ENCODE results near the gene INTS3.
A peak's percentile ranks its signal among the peaks of the same experiment; 100 is the strongest.

INTS3 gene

DNA sequence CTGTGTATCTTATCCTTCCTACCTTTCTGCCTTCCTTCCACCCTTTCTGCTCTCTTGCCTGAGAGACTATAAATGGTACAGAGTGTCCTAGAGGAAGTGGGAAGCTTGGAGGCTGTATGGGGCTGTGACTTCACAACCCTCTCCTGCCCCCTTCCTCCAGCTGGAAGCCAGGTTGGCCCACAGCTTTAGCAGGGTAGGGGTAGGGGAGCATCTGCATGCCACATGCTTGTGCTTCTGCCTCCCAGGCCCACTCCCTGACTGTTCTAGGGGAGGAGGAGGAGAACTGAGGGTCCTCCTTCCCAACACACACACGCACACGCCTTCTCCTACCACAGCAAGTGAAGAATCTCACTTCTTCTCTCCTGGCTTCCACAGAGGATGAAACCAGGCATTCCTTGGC, 43.4 kb downstream of the INTS3 start:
- TF ChIP-seq, protein P1, sequence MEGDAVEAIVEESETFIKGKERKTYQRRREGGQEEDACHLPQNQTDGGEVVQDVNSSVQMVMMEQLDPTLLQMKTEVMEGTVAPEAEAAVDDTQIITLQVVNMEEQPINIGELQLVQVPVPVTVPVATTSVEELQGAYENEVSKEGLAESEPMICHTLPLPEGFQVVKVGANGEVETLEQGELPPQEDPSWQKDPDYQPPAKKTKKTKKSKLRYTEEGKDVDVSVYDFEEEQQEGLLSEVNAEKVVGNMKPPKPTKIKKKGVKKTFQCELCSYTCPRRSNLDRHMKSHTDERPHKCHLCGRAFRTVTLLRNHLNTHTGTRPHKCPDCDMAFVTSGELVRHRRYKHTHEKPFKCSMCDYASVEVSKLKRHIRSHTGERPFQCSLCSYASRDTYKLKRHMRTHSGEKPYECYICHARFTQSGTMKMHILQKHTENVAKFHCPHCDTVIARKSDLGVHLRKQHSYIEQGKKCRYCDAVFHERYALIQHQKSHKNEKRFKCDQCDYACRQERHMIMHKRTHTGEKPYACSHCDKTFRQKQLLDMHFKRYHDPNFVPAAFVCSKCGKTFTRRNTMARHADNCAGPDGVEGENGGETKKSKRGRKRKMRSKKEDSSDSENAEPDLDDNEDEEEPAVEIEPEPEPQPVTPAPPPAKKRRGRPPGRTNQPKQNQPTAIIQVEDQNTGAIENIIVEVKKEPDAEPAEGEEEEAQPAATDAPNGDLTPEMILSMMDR (IDR thresholded peaks at IDR 0.05; ENCODE audit: low read depth, low read length): no peak
- no peak for DNase-seq (ENCODE audit: extremely low read depth, low read depth)

DNA sequence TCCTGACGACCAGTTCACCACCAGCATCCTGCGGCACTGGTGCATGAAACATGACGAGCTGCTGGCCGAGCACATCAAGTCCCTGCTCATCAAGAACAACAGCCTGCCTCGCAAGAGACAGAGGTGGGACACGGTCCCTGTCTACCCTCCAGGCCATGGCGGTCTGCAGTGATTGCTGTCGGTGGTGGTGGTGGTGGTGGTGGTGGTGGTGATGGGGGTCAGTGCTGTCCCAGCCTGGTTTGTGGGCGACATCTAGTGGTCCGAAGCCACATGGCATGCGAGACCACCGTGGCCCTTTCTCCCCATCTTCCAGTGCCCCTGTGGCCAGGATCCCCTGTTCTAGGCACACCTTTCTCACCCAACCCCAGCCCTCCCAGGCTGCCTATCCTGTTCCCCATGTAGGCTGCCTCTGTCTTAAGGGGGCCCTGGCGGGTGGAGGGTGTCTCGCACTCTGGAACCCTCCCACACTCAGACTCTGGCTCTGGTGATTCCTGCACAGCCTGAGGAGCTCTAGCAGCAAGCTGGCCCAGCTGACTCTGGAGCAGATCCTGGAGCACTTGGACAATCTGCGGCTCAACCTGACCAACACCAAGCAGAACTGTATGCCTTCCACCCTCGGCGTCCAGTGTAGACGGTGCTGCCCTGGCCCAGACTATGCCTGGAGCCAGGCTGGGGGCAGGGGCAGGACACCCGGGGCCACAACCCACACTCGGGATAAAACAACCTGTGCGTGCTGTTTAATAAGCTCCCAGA, 44.2 kb downstream of the INTS3 start:
- TF ChIP-seq, protein P1 (IDR thresholded peaks at IDR 0.05; ENCODE audit: low read depth, low read length): peak; percentile 32
- no peak for DNase-seq (ENCODE audit: extremely low read depth, low read depth)

DNA sequence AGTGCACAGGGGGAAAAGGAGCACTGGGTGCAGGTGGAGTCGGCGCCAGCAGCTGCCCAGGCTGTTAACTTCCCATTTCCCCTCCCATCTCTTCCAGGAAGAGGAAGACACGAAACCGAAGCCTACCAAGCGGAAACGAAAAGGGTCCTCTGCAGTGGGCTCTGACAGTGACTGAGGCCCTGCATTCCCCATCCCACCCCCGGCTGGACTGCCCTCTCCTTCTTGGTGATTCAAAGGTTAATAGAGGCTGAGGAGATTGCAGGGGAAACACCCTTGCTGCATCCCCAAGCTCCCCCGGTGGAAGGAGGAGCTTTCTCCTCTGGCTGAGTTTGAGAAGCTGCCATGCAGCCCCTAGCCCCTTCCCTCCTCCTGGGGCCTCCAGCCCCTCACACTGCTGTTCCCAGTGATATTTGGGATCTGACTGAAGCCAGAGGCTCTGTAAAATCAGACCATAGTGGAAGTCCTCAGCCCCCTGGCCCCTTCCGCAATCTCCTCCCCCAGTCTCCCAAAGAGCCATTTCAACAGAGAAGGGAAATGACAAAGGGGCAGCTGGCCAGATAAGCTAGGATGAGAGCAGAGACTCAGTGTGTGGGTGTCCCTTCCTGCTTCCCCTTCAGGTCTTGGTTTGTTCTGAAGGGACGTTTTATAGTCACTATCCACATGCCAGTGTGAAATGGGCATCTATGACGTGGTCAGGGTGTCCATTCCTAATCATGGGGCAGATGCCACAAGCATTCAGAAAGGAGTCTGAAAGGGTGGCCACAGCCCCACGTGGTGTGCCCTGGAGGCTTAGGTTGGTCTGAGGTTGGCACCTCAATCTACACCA, 45.5 kb downstream of the INTS3 start:
- TF ChIP-seq, protein P1 (IDR thresholded peaks at IDR 0.05; ENCODE audit: low read depth, low read length): no peak

DNA sequence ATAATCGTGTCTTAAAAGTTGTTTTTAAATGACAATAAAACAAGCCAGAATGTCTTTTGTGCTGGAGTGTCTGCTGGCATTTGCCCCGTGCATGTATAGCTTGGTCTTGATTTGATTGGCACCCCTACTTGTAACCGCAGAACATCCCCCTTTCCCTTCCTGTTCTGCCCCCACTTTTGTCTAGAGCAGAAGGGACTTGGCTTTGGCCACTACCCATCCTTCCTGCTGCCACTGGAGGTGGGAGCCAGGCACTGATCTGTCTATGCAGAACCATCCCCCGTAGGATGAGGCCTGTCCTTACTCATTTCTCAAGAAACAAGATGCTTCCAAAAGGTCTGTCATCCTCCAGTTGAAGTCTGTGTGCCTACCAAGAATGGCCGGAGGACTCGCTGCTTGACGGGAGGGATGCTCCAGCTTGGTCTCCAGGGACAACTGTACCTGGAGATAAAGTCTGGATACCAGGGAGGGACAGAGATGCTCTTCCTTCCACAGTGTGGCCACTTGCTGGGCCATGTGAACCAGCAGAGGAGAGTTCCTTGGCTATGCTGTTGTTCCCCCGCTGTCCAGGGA, 46.3 kb downstream of the INTS3 start:
- no peak for DNase-seq (ENCODE audit: extremely low read depth, low read depth)
- TF ChIP-seq, protein P1 (IDR thresholded peaks at IDR 0.05; ENCODE audit: low read depth, low read length): no peak

More for the DNA sequence above, 45.5 kb downstream of the INTS3 start:
- DNase-seq (ENCODE audit: extremely low read depth, low read depth): no peak

DNA sequence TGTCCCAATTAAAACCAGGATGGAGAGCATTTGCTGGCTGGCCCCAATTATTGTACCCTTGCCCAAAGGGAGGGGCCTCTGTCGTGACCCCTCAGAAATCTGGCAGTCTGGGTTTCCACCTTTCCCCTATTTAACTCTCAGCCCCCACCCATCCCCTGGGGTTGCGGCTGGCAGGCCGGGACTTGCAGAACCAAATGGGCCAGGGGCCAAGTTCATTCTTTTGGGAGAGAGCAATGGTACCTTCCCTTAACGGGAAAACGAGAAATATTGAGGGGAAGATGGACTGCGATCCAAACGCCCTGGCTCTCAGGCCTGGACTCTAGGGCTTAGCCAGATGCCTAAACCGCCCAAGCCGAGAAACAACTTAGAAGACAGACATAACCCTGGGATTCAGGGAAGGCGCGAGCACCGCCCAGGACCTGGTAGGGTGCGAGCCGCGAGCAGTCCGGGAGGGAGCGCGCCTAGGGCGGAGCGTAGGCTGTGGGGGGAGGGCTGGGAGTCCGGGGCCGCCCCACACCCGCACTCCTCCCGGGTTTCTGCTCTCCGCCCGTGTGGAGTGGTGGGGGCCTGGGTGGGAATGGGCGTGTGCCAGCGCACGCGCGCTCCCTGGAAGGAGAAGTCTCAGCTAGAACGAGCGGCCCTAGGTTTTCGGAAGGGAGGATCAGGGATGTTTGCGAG, 47.1 kb downstream of the INTS3 start, which contains the start of gene SLC27A3:
Gene SLC27A3 (plus strand): TSS at position 628 of the 678 bp plus-strand sequence. CDS start 91 bp downstream, outside the sequence.
- TF ChIP-seq, protein P1 (IDR thresholded peaks at IDR 0.05; ENCODE audit: low read depth, low read length): no peak
- DNase-seq (ENCODE audit: extremely low read depth, low read depth): no peak

DNA sequence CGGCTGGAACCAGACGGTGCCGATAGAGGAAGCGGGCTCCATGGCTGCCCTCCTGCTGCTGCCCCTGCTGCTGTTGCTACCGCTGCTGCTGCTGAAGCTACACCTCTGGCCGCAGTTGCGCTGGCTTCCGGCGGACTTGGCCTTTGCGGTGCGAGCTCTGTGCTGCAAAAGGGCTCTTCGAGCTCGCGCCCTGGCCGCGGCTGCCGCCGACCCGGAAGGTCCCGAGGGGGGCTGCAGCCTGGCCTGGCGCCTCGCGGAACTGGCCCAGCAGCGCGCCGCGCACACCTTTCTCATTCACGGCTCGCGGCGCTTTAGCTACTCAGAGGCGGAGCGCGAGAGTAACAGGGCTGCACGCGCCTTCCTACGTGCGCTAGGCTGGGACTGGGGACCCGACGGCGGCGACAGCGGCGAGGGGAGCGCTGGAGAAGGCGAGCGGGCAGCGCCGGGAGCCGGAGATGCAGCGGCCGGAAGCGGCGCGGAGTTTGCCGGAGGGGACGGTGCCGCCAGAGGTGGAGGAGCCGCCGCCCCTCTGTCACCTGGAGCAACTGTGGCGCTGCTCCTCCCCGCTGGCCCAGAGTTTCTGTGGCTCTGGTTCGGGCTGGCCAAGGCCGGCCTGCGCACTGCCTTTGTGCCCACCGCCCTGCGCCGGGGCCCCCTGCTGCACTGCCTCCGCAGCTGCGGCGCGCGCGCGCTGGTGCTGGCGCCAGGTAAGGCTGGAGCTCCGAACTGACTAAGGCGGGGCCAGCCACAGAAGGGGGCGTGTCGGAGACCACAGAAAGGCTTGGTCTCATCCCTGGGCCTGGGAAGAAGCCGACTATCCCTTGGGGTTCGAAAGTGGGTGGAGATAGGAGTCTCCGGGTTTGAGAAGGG, 47.8 kb downstream of the INTS3 start:
- TF ChIP-seq, protein P1 (IDR thresholded peaks at IDR 0.05; ENCODE audit: low read depth, low read length): no peak
- no peak for DNase-seq (ENCODE audit: extremely low read depth, low read depth)

All from AG09319 (cell line).